Psoas muscle (tissue), 8 donors: ENCODE data around the gene SNAP47. TPM values are rescaled to one million over a fixed set of nuclear protein-coding genes. Genes with fewer than 3 reads are reported as not detected.
A peak's percentile ranks its signal among the peaks of the same experiment; 100 is the strongest.

Experiments
- ATAC-seq, 4 donors: fragments of 200-7000 bp; cut with Tn5 transposase; one replicate each; pipeline ENCODE4 v1.9.1; 2020; ENCODE audit warnings: moderate library complexity in 3 of 4, mild to moderate bottlenecking in 2 of 4
- DNase-seq, 2 donors: peaks; one replicate each; pipeline ENCODE4 v3.0.0-alpha.2; 2020
- H3K27ac ChIP-seq: fragments of 200-600 bp; one replicate; pipeline ENCODE4 v1.8.0; 2022
- H3K27me3 ChIP-seq, 3 donors: fragments of 200-600 bp in 1 of 3; one replicate each; pipeline versions ENCODE4 v1.6.1 to v1.8.0; 2013 to 2022; ENCODE audit warnings: low read length in 2 of 3, mild to moderate bottlenecking in 2 of 3, moderate library complexity in 1 of 3; ENCODE audit not compliant: insufficient read depth in 3 of 3
- H3K36me3 ChIP-seq, 2 donors: fragments of 200-600 bp in 1 of 2; one replicate each; pipeline versions ENCODE4 v1.6.1 to v1.8.0; 2013 to 2022; ENCODE audit warnings: low read depth in 1 of 2, mild to moderate bottlenecking in 1 of 2, moderate library complexity in 1 of 2; ENCODE audit not compliant: insufficient read depth in 1 of 2
- H3K4me1 ChIP-seq: fragments of 200-600 bp; one replicate; pipeline ENCODE4 v1.8.0; 2022
- H3K4me3 ChIP-seq: fragments of 200-600 bp; one replicate; pipeline ENCODE4 v1.8.0; 2022; ENCODE audit warnings: mild to moderate bottlenecking
- H3K9me3 ChIP-seq: fragments of 200-600 bp; one replicate; pipeline ENCODE4 v1.8.0; 2022
- CTCF ChIP-seq: fragments of 200-600 bp; IDR thresholded peaks from one replicate; pipeline ENCODE4 v1.8.0; 2022; ENCODE audit warnings: antibody characterized with exemption
- WGBS, 3 donors: extraction: QIAGEN DNeasy Blood & Tissue Kit; methylation state at CpG; one replicate each; pipeline versions ENCODE4 v1.1.6 to v1.1.7; 2013; 5-methylcytosine and 5-hydroxymethylcytosine counted together
- intact Hi-C, 2 donors: fragments of 100-400 bp; cut with DNase I; formaldehyde crosslinking; loops; one replicate each; pipeline versions ENCODE4 v1.11.0 to v1.14.2; 2022
- polyA plus RNA-seq, 3 donors: library from polyadenylated mRNA; stranded (reverse); fragments of 200-250 nt; gene quantifications; one replicate each; pipeline ENCODE4 v1.2.3, GENCODE V29; 2013
- total RNA-seq, 4 donors: library from RNA; stranded (reverse); fragmentation: NEBNext Ultra II Directional in 2 of 4; extraction: Animal tissue kit (Norgen Biotek cat#: 25700) in 2 of 4; gene quantifications; one replicate each; pipeline versions ENCODE4 v1.2.1 to v1.2.4, GENCODE V29; 2021 to 2023
- donor health status: healthy with polysubstance abuse.
- donor health status: DM: no; HTN: no; CAD: no; lungs with moderate emphysema.
- donor health status: Bipolar disorder and iron deficiency.
- donor health status: healthy.
- donor health status: DM: yes; HTN: yes; CAD: no.
- donor health status: DM: no; HTN: no; CAD: no.
- donor health status: DM: no; HTN: no; CAD: no.
- donor health status: DM: yes; HTN: yes; CAD: no.

Gene SNAP47
- total and polyA plus RNA-seq, 7 donors, result 17.9 to 40.5 (median 26.6) TPM

- peak in 2 of 4 donors; percentile 25 to 40 for ATAC-seq
- DNase-seq, result no peak
- Histone ChIP-seq H3K27me3 (no peaks in the 10 kb centered on the region), H3K4me3 (peak overlapping the region; percentile 78), H3K4me1 (peaks cover 18% of the 10 kb centered on the region), H3K27ac (no peak overlapping the region), H3K36me3 (no peaks in the 10 kb centered on the region), H3K9me3 (no peaks in the 10 kb centered on the region)
- intact Hi-C loops, result loop anchor here in 1 of 2 donors (5.0 kb wide), 1 partner anchor 57 kb away; no protein-coding TSS in a partner anchor
- TF ChIP-seq CTCF, result peak; percentile 26
- WGBS, 3 donors, result 69 to 73% (median 71%) methylated on average over 23 of the region's 23 CpGs
Measured at GRCh38 chr1:227789084-227790033, 54.1 kb downstream of the SNAP47 start.

- H3K4me1 ChIP-seq, result peaks cover 18% of the 10 kb centered on the region
- H3K9me3 ChIP-seq, result no peaks in the 10 kb centered on the region
- intact Hi-C loops, result loop anchor here in 1 of 2 donors (5.0 kb wide), 1 partner anchor 58 kb away; no protein-coding TSS in a partner anchor
- H3K27me3 ChIP-seq, result peaks cover 0 to 2% (median 0%) of the 10 kb centered on the region in 3 donors
- H3K27ac ChIP-seq, result no peak overlapping the region
- no peaks in the 10 kb centered on the region for H3K36me3 ChIP-seq
- peak; percentile 0 for TF ChIP-seq CTCF
- no peak overlapping the region for H3K4me3 ChIP-seq
- 87 to 94% (median 92%) methylated on average over 2 of the region's 2 CpGs for WGBS, 3 donors
- no peak for ATAC-seq
- DNase-seq, result no peak
Measured at GRCh38 chr1:227790034-227790400, 54.8 kb downstream of the SNAP47 start.

GRCh38 chr1:227790868-227791267 is 55.6 kb downstream of the SNAP47 start:
- no peak for TF ChIP-seq CTCF
- Histone ChIP-seq H3K9me3 (no peaks in the 10 kb centered on the region), H3K4me1 (peaks cover 16% of the 10 kb centered on the region), H3K36me3 (no peaks in the 10 kb centered on the region), H3K4me3 (no peak overlapping the region), H3K27me3 (peaks cover 0 to 2% (median 0%) of the 10 kb centered on the region in 3 donors), H3K27ac (no peak overlapping the region)
- 83 to 91% (median 86%) methylated on average over 4 of the region's 4 CpGs for WGBS, 3 donors
- intact Hi-C loops, result loop anchor here in 1 of 2 donors (5.0 kb wide), 1 partner anchor 59 kb away; no protein-coding TSS in a partner anchor
- ATAC-seq, result no peak
- no peak for DNase-seq

GRCh38 chr1:227791425-227792143 is 56.3 kb downstream of the SNAP47 start:
- Histone ChIP-seq H3K36me3 (no peaks in the 10 kb centered on the region), H3K4me3 (no peak overlapping the region), H3K27me3 (peaks cover 0 to 2% (median 0%) of the 10 kb centered on the region in 3 donors), H3K4me1 (peaks cover 9% of the 10 kb centered on the region), H3K9me3 (no peaks in the 10 kb centered on the region), H3K27ac (no peak overlapping the region)
- DNase-seq (no peak), ATAC-seq (no peak)
- intact Hi-C loops, result loop anchor here in 1 of 2 donors (5.0 kb wide), 1 partner anchor 59 kb away; no protein-coding TSS in a partner anchor
- no peak for TF ChIP-seq CTCF
- WGBS, 3 donors, result 93 to 95% (median 93%) methylated on average over 6 of the region's 6 CpGs
